GM12878 (cell line): ENCODE data around the gene SLIT1.

Experiments used
- CREB1 ChIP-seq: IDR thresholded peaks from 2 replicates; pipeline ENCODE4 v1.6.1; 2012; ENCODE audit warnings: low read depth, mild to moderate bottlenecking, inconsistent platforms
- EZH2 ChIP-seq: IDR thresholded peaks from 2 replicates; pipeline ENCODE4 v1.6.1; 2012; ENCODE audit warnings: low read depth, mild to moderate bottlenecking, control low read depth, inconsistent platforms, low read length, borderline replicate concordance; ENCODE audit not compliant: control insufficient read depth
- SPI1 ChIP-seq: IDR thresholded peaks from 2 replicates; pipeline ENCODE4 v1.6.1; 2011; ENCODE audit warnings: low read depth, mild to moderate bottlenecking, low read length, moderate library complexity, borderline replicate concordance; ENCODE audit not compliant: insufficient read depth
- ZNF384 ChIP-seq: IDR thresholded peaks from 2 replicates; pipeline ENCODE4 v1.6.1; 2012; ENCODE audit warnings: low read depth, mild to moderate bottlenecking, low read length, improper control_type of control experiment, borderline replicate concordance
- ZZZ3 ChIP-seq: IDR thresholded peaks from 2 replicates; pipeline ENCODE4 v1.6.1; 2011; ENCODE audit warnings: low read depth; ENCODE audit not compliant: control insufficient read depth, insufficient read length
- TF ChIP-seq, protein P1 (sequence below), 3 experiments: IDR thresholded peaks in 2 of 3; conservative IDR thresholded peaks in 1 of 3; 2 replicates each; pipeline ENCODE4 v1.5.1; 2011; ENCODE audit warnings: low read depth in 3 of 3, low read length in 3 of 3, mild to moderate bottlenecking in 3 of 3, control low read depth in 2 of 3, moderate library complexity in 2 of 3, inconsistent platforms in 1 of 3, mixed read lengths in 1 of 3; ENCODE audit not compliant: control insufficient read depth in 2 of 3, insufficient read depth in 1 of 3; ENCODE audit errors: extremely low read depth in 1 of 3

DNA sequence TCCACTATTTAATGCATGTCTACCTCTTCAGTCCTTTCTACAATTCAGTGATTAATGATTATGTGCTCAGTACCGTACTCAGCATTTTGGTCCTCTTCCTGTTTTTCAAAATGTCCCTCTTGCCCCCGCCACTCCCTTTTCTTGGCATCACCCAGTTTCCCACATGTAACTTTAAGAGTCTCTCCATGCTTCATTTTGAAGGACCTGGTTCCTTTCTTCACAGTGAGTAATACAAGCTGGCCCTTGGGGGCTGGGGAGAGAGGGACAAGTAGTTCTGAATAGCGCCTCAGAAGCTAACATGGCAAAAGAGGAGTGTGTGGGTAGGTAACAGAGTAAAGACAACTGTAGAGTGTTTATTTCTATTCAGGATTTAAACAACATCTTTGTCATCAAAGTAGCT, 34.6 kb upstream of the SLIT1 start:
- no peak for TF ChIP-seq ZNF384
- no peak for TF ChIP-seq CREB1
- TF ChIP-seq EZH2 = no peak
- TF ChIP-seq, protein P1, sequence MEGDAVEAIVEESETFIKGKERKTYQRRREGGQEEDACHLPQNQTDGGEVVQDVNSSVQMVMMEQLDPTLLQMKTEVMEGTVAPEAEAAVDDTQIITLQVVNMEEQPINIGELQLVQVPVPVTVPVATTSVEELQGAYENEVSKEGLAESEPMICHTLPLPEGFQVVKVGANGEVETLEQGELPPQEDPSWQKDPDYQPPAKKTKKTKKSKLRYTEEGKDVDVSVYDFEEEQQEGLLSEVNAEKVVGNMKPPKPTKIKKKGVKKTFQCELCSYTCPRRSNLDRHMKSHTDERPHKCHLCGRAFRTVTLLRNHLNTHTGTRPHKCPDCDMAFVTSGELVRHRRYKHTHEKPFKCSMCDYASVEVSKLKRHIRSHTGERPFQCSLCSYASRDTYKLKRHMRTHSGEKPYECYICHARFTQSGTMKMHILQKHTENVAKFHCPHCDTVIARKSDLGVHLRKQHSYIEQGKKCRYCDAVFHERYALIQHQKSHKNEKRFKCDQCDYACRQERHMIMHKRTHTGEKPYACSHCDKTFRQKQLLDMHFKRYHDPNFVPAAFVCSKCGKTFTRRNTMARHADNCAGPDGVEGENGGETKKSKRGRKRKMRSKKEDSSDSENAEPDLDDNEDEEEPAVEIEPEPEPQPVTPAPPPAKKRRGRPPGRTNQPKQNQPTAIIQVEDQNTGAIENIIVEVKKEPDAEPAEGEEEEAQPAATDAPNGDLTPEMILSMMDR (IDR thresholded peaks at IDR 0.05 in 2 of 3, conservative IDR thresholded peaks at IDR 0.05 in 1 of 3; ENCODE audit: control insufficient read depth in 2 of 3, extremely low read depth in 1 of 3, insufficient read depth in 1 of 3, low read depth in 3 of 3, low read length in 3 of 3) = no peak
- TF ChIP-seq SPI1 = no peak
- no peak for TF ChIP-seq ZZZ3
